Tibial nerve (tissue), 4 donors: Measurements from ENCODE around the gene TNFRSF25. TPM values are rescaled to one million over a fixed set of nuclear protein-coding genes. Genes with fewer than 3 reads are reported as not detected.
"Not testable (repeated sequence)": the region's sequence is repeated elsewhere in the genome, so short reads cannot be mapped to it uniquely, and the experiment has no call there.

Experiments
- DNase-seq, 2 donors: peaks; one replicate each; pipeline ENCODE4 v3.0.0-alpha.2; 2019; ENCODE audit warnings: low spot score in 2 of 2
- H3K27ac ChIP-seq, 4 donors: fragments of 200-600 bp; sonication (generic) in 3 of 4; one replicate each; pipeline ENCODE4 v1.5.1; 2017 to 2019; ENCODE audit warnings: mild to moderate bottlenecking in 1 of 4
- H3K27me3 ChIP-seq, 2 donors: fragments of 200-600 bp; sonication (generic) in 1 of 2; one replicate each; pipeline versions ENCODE4 v1.5.1 to v1.6.0; 2017 to 2019
- H3K36me3 ChIP-seq, 3 donors: fragments of 200-600 bp; sonication (generic); one replicate each; pipeline ENCODE4 v1.5.1; 2018 to 2019
- H3K4me1 ChIP-seq, 4 donors: fragments of 200-600 bp; sonication (generic) in 3 of 4; one replicate each; pipeline ENCODE4 v1.5.1; 2017 to 2019
- H3K4me3 ChIP-seq, 4 donors: fragments of 200-600 bp; sonication (generic) in 3 of 4; one replicate each; pipeline ENCODE4 v1.5.1; 2017 to 2019; ENCODE audit warnings: mild to moderate bottlenecking in 1 of 4, moderate library complexity in 1 of 4
- H3K9me3 ChIP-seq, 4 donors: fragments of 200-600 bp; sonication (generic) in 3 of 4; one replicate each; pipeline ENCODE4 v1.5.1; 2017 to 2019
- CTCF ChIP-seq, 5 experiments: fragments of 200-600 bp in 3 of 5; fragments of 450-650 bp in 2 of 5; sonication (generic) in 3 of 5; IDR thresholded peaks; one replicate each; pipeline ENCODE4 v1.5.1; 2016 to 2019; ENCODE audit warnings: antibody characterized with exemption in 5 of 5, mild to moderate bottlenecking in 3 of 5, moderate library complexity in 2 of 5
- EP300 ChIP-seq, 2 donors: sonication (generic); formaldehyde crosslinking; IDR thresholded peaks; one replicate each; pipeline ENCODE4 v1.6.1; 2017; ENCODE audit warnings: antibody characterized with exemption in 2 of 2, mild to moderate bottlenecking in 1 of 2
- POLR2A ChIP-seq, 2 donors: fragments of 450-650 bp; IDR thresholded peaks; one replicate each; pipeline ENCODE4 v1.6.1; 2017; ENCODE audit warnings: antibody characterized with exemption in 2 of 2, mild to moderate bottlenecking in 2 of 2, moderate library complexity in 2 of 2
- WGBS, 2 donors: methylation state at CpG; one replicate each; pipeline ENCODE4 v1.1.5; 2018; 5-methylcytosine and 5-hydroxymethylcytosine counted together
- total RNA-seq, 4 donors: library from RNA; depleted of rRNA; stranded (reverse); fragments of >200 nt; gene quantifications; one replicate each; pipeline ENCODE4 v1.1.0, GENCODE V29; 2016

Gene TNFRSF25
- total RNA-seq, 4 donors from 2014 or later: 32.3 to 79.8 (median 53.4) TPM

DNA sequence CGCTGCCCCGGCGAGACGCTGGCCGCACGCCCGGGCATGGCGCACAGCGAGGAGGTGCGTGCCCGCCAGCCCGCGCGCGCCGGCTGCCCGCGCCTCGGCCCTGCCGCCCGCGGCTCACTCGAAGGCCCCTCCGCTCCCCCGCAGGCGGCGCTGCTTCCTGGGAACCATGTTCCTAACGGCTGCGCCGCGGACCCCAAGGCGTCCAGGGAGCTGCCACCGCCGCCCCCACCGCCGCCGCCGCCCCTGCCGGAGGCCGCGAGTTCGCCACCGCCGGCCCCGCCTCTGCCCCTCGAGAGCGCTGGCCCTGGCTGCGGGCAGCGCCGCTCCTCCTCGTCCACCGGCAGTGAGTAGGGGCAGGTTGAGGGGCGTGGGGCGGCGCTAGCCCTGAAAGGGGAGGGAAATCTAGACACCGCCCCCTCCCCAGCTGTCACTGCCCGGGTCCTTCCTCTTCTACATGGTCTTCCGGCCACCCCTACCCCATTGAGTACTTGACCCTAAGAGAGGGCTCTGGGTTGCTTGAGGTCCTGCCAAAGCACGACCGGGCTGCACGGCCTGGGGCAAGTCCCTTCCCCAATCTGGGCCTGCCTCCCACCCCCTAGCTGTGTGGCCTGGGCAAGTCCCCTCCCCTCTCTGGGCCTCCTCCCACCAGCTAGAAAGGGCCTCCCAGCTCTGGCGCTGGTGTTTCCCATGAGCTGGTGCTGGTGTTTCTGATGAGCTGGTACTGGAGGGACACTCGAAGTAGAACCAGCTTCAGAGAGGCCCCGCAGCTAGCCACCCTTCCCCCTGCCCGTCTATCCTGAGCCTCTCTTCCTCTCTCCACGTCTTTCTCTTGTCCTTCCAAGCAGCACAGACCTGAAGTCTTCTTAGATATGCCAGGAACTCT lies 17.0 kb downstream of the TNFRSF25 start:
- Histone ChIP-seq H3K4me3 (peak overlapping the region in 3 of 4 donors; percentile 8 to 46 (median 38)), H3K27me3 (peaks cover 0 to 73% of the 10 kb centered on the region in 2 donors), H3K4me1 (peaks cover 0 to 37% (median 9%) of the 10 kb centered on the region in 4 donors), H3K9me3 (no peaks in the 10 kb centered on the region), H3K36me3 (peaks cover 0 to 7% (median 0%) of the 10 kb centered on the region in 3 donors), H3K27ac (peak overlapping the region; percentile 55 to 82 (median 72))
- DNase-seq: no peak
- no peak for TF ChIP-seq EP300 (IDR thresholded peaks at IDR 0.05)
- TF ChIP-seq CTCF (IDR thresholded peaks at IDR 0.05): peak in 1 of 5 experiments; percentile 27
- WGBS, 2 donors: 13 to 14% methylated on average over 11 to 61 of the region's 66 CpGs

- peak overlapping the region; percentile 8 to 46 (median 32) for H3K4me3 ChIP-seq
These were observed 17.9 kb downstream of the TNFRSF25 start for GRCh38 chr1:6447818-6448748.

DNA sequence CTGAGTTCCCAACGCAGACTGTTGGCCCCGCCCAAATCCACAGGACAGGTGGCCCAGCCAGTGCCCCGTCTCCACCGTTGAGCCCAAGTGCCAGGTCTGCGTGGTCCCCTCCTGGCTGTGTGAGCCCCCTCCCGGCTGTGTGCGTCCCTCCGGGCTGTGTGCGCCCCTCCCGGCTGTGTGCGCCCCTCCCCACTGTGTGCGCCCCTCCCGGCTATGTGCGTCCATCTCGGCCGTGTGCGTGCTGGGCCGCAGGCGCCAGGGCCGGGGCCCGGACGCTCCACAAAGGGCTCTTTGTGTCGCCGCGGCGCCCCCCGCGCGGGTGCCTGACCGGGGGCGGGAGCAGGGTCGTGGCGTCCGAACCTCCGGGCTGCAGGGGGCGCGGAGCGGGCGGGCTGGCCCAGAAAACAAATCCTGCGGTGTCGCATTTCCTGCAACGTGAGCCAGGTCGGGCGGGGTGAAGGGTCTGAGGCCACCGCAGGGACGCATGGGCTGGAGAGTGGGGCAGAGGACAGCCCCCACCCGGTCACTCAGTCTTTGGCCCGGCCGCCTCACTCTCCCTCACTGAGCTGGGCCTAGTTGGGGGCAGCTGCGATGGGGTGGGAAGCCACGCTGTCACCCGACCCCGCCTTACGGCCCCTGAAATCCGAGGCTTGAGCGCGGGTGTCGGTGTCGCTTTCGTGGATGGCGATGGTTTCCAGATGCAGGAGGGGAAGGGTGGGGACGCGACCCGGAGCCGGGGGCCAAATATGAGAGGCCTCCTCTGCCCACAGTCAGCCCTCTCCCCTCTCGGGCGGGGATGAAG lies 18.8 kb downstream of the TNFRSF25 start:
- H3K4me3 ChIP-seq: peak overlapping the region in 2 of 4 donors; percentile 38 to 46
- WGBS, 2 donors: 0 to 2% methylated on average over 34 to 54 of the region's 67 CpGs
- TF ChIP-seq POLR2A (IDR thresholded peaks at IDR 0.05) (no peak), EP300 (IDR thresholded peaks at IDR 0.05) (peak in 1 of 2 donors; percentile 27)
- no peaks in the 10 kb centered on the region for H3K9me3 ChIP-seq
- H3K36me3 ChIP-seq: no peaks in the 10 kb centered on the region
- DNase-seq: no peak
- H3K27me3 ChIP-seq: peaks cover 0 to 67% of the 10 kb centered on the region in 2 donors
- peak overlapping the region; percentile 67 to 82 (median 78) for H3K27ac ChIP-seq
- peaks cover 0 to 37% (median 9%) of the 10 kb centered on the region in 4 donors for H3K4me1 ChIP-seq

More at GRCh38 chr1:6447818-6448748, 17.9 kb downstream of the TNFRSF25 start:
- Histone ChIP-seq H3K27ac (peak overlapping the region; percentile 67 to 82 (median 78)), H3K27me3 (peaks cover 0 to 70% of the 10 kb centered on the region in 2 donors), H3K4me1 (peaks cover 0 to 37% (median 9%) of the 10 kb centered on the region in 4 donors), H3K9me3 (no peaks in the 10 kb centered on the region), H3K36me3 (peaks cover 0 to 6% (median 0%) of the 10 kb centered on the region in 3 donors)
- WGBS, 2 donors: 0 to 6% methylated on average over 14 to 20 of the region's 68 CpGs
- DNase-seq: no peak
- TF ChIP-seq CTCF (IDR thresholded peaks at IDR 0.05) (peak in 1 of 5 experiments; percentile 17), EP300 (IDR thresholded peaks at IDR 0.05) (no peak), POLR2A (IDR thresholded peaks at IDR 0.05) (no peak)

DNA sequence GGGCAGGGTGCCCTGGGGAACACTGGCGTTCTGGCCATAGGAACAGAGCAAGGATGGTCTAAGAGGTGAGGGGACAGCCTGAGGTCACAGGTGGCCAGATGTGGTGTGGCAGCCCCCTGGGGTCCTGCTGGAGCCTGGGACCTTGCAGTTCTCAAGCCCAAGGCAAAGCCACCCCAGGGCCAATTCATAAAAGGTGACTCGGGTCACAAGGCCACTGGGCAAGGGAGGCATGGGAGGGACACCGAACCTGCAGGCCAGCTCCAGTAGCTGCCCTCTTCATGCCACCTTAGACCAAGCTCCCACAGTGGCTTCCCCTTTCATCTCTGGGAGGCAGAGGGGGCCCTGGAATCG lies 19.3 kb downstream of the TNFRSF25 start:
- no peaks in the 10 kb centered on the region for H3K9me3 ChIP-seq
- DNase-seq: no peak
- H3K4me1 ChIP-seq: peaks cover 0 to 37% (median 9%) of the 10 kb centered on the region in 4 donors
- H3K27ac ChIP-seq: peak overlapping the region; percentile 3 to 82 (median 78)
- H3K27me3 ChIP-seq: peaks cover 0 to 67% of the 10 kb centered on the region in 2 donors
- no peaks in the 10 kb centered on the region for H3K36me3 ChIP-seq
- H3K4me3 ChIP-seq: no peak overlapping the region
- TF ChIP-seq CTCF (IDR thresholded peaks at IDR 0.05): no peak
- TF ChIP-seq POLR2A (IDR thresholded peaks at IDR 0.05): no peak
- no peak for TF ChIP-seq EP300 (IDR thresholded peaks at IDR 0.05)
- 46 to 80% methylated on average over 1 to 3 of the region's 4 CpGs for WGBS, 2 donors

GRCh38 chr1:6445929-6446328 lies 20.0 kb downstream of the TNFRSF25 start:
- H3K27me3 ChIP-seq: peaks cover 0 to 68% of the 10 kb centered on the region in 2 donors
- not testable (repeated sequence) for H3K36me3 ChIP-seq, DNase-seq, H3K4me3 ChIP-seq, H3K9me3 ChIP-seq
- peak overlapping the region in 1 of 4 donors; percentile 82 for H3K27ac ChIP-seq
- WGBS, 2 donors: 65 to 67% methylated on average over 4 of the region's 4 CpGs
- H3K4me1 ChIP-seq: peaks cover 0 to 37% (median 9%) of the 10 kb centered on the region in 4 donors
